CD4-positive, alpha-beta T cell treated with Interleukin-1 beta for 1 hour (primary cell): ENCODE data around the gene FKBP9.
"Not testable (repeated sequence)": the region's sequence is repeated elsewhere in the genome, so short reads cannot be mapped to it uniquely, and the experiment has no call there.

ENCODE experiments used
- DNase-seq, 2 donors: peaks; one replicate each; pipeline ENCODE4 v3.0.0-alpha.2; 2020 to 2022

Gene FKBP9

GRCh38 chr7:32957326-32958045, at the start of gene FKBP9:
TSS of gene FKBP9 (plus strand) at chr7:32957440. CDS start at chr7:32957574, 134 bp downstream.
- DNase-seq, result peak in 1 of 2 donors; percentile 6

- DNase-seq, result no peak
Observed at GRCh38 chr7:32910195-32910594, 47.0 kb upstream of the FKBP9 start.

GRCh38 chr7:32914184-32914583, 43.1 kb upstream of the FKBP9 start:
- no peak for DNase-seq

GRCh38 chr7:32915041-32915536, 42.2 kb upstream of the FKBP9 start:
- no peak for DNase-seq

GRCh38 chr7:32916006-32916405, 41.2 kb upstream of the FKBP9 start:
- DNase-seq, result no peak

GRCh38 chr7:32916994-32917393, 40.2 kb upstream of the FKBP9 start:
- not testable (repeated sequence) for DNase-seq

GRCh38 chr7:32921896-32922295, 35.3 kb upstream of the FKBP9 start:
- no peak for DNase-seq

GRCh38 chr7:32928785-32929298, 28.4 kb upstream of the FKBP9 start:
- DNase-seq, result no peak

- no peak for DNase-seq
Observed at GRCh38 chr7:32929430-32930143, 27.7 kb upstream of the FKBP9 start.

GRCh38 chr7:32930378-32930777, 26.9 kb upstream of the FKBP9 start:
- DNase-seq, result no peak

- no peak for DNase-seq
Observed at GRCh38 chr7:32935558-32935957, 21.7 kb upstream of the FKBP9 start.

- DNase-seq, result no peak
Observed at GRCh38 chr7:32936689-32937088, 20.6 kb upstream of the FKBP9 start.

- DNase-seq, result no peak
Observed at GRCh38 chr7:32937344-32938174, 19.7 kb upstream of the FKBP9 start.

- no peak for DNase-seq
Observed at GRCh38 chr7:32941181-32941580, 16.1 kb upstream of the FKBP9 start.

GRCh38 chr7:32941681-32942414, 15.4 kb upstream of the FKBP9 start:
- DNase-seq, result no peak

- DNase-seq, result peak; percentile 68 to 72
Observed at GRCh38 chr7:32942415-32943251, 14.6 kb upstream of the FKBP9 start.

GRCh38 chr7:32943252-32944030, 13.8 kb upstream of the FKBP9 start:
- no peak for DNase-seq

GRCh38 chr7:32947420-32947983, 9.7 kb upstream of the FKBP9 start:
- DNase-seq, result no peak

GRCh38 chr7:32948202-32948601, 9.0 kb upstream of the FKBP9 start:
- DNase-seq, result no peak

GRCh38 chr7:32952876-32953275, 4.4 kb upstream of the FKBP9 start:
- no peak for DNase-seq
